C4-2B (cell line): ENCODE data around the gene TUBB2B.

Experiments used
- H3K27ac ChIP-seq: fragments of 450-650 bp; 2 replicates; pipeline ENCODE4 v1.5.1; 2017
- CTCF ChIP-seq: fragments of 450-650 bp; conservative IDR thresholded peaks from 2 replicates; pipeline ENCODE4 v1.5.1; 2017; ENCODE audit warnings: mild to moderate bottlenecking
- ZFX ChIP-seq: fragments of 450-650 bp; IDR thresholded peaks from 2 replicates; pipeline ENCODE4 v1.6.1; 2017

TUBB2B gene

DNA sequence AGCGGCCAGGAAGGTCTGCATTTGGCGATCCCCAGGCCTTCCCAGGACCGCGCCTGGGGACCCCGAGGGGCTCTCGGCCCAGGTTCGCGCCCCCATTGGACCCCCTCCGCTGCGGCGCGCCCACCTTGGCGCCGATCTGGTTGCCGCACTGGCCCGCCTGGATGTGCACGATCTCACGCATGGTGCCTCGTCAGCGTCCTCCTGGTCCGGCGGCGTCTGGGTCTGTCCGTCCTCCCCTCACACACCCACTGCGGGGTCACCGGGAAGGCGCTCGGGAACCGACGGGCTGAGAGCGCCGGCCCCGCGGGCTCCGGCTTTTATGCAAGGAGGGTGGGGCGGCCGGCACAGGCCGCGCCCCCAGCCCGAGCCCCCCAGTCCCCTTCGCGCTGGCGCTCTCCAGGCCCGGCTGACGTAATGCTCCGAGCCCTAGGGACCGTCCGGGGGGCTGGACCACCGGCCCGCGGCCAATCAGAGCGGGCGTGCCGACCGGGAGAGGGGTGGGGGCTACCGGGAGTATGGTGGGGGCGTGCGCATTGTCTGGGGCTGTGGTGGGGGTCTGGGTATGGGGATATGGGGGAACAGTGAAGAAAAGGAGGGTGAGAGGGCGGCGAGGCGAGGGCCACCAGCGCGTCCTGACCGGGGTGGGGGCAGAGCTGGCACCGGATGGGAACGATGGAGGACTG, at the start of gene TUBB2B:
Gene TUBB2B (minus strand): TSS at position 291 of the 683 bp plus-strand sequence. CDS start 110 bp downstream, at position 181.
- H3K27ac ChIP-seq = no peak within 1 kb of the TSS

GRCh38 chr6:3277251-3277650, 49.8 kb upstream of the TUBB2B start:
- no peak overlapping the region for H3K27ac ChIP-seq
- no peak for TF ChIP-seq CTCF
- no peak for TF ChIP-seq ZFX

More for the DNA sequence above, at the start of gene TUBB2B:
- TF ChIP-seq ZFX = no peak
- TF ChIP-seq CTCF = no peak

DNA sequence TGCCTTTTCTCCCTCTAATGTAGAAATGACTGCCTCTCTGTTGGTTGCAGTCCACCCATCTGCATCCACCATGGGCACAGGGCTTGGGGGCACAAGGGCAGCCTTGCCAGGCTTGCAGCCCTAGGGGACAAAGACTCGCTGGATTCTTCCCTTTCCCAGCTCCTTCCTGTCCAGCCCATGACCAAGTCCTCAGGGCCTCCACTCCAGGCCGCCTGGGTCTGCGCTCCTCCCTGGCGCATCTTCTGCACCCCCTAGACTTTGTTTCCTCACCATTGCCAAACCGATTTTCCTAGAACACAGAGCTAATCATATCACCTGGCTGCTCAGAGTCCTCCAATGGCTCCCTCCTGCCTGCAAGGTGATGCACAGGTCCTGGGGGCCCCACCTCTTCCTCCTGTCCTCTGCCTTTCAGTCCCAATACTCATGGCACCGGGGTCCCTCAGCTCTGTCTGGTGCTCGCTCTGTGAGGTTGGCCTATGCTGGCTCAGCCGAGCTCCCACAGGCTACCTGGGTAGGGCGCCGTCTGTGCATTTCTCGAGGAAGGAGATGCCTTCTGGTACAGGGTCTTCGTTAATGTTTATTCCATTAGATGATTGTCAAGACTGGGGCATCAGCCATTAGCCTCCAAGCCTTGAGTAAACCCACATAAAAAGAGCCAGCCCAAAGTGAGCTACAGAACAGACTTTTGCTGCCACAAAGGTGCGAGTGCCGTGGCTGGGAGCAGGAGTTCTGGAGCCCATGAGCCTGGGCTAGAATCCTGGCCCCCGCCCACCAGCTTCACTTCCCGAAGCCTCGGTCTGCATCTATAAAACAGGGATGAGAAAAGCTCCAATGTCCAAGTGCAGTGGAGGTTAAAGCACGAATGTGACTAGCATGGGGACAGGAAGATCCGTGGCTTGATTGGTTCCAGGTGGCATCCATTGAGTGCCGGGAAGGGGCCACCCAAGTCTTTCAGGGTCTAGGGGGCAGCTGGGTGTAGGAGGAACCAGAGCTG, 49.0 kb upstream of the TUBB2B start:
- TF ChIP-seq CTCF (no peak), ZFX (no peak)
- no peak overlapping the region for H3K27ac ChIP-seq

DNA sequence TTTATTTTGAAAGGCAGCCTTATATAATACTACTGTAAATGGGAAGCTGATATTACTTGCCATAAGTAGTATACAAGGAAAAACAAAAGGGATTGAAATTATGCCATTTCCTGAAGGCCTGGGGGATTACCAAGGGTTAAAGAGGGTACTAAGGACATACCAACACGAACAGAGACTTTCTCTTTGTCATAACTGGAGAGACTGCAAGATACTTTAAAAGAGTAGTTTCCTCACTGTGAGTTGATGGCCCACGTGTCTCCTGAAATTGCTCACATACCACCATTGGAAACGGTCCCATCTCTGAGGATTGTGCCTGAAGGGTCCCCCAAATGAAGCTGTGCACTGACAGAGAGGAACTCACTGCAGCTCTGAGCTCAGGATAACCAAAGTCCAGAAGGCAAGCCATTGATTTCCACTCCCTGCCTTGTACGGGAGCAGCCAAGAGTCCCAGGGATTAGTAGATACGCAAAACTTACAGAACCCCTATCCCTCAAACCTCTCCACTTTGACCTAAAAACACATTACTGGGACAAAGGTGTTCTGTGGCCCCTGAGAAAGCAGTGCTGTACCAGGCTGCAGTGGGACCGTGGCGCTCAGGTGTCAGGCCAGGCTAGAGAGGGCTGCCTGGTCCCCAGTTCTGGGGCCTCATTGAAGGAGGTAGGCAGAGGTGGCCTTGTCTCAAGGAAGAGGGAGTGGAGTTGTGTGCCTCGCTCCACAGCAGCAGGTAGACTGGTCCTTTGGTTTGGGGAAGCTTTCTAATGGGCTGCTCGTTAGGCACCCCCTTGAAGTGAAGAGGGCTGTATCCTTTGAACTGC, 46.5 kb upstream of the TUBB2B start:
- TF ChIP-seq CTCF (no peak), ZFX (no peak)
- no peak overlapping the region for H3K27ac ChIP-seq

- TF ChIP-seq CTCF = no peak
- TF ChIP-seq ZFX = no peak
- H3K27ac ChIP-seq = no peak overlapping the region
These were observed 45.6 kb upstream of the TUBB2B start for GRCh38 chr6:3272911-3273547.

GRCh38 chr6:3271756-3272155, 44.3 kb upstream of the TUBB2B start:
- TF ChIP-seq CTCF (no peak), ZFX (no peak)

More at GRCh38 chr6:3271756-3272155, 44.3 kb upstream of the TUBB2B start:
- H3K27ac ChIP-seq = no peak overlapping the region
